ENCODE measurements around the gene MYO9B. TPM values are rescaled to one million over a fixed set of nuclear protein-coding genes. Genes with fewer than 3 reads are reported as not detected.

MYO9B gene
- total and polyA plus RNA-seq, 2 of the 13 experiments (the other 11 are each of a cell fraction or from before 2014, with no cell fraction given), result 18.0 to 18.3 TPM

GRCh38 chr19:17246681-17247425 lies 171.3 kb downstream of the MYO9B start (continued):
- no peak for TF ChIP-seq CEBPZ (IDR thresholded peaks at IDR 0.05; ENCODE audit: low read length)
- TF ChIP-seq ARNTL (CRISPR knock-in tag; IDR thresholded peaks at IDR 0.05), result 0 out of 2 replicates have a peak, but pooled peaks have one; percentile 22
- TF ChIP-seq RELA (CRISPR knock-in tag; IDR thresholded peaks at IDR 0.05), result no peak
- no peak; the same call in 1 of the 2 replicates for TF ChIP-seq MXD1 (CRISPR knock-in tag; IDR thresholded peaks at IDR 0.05)
- peak; percentile 73 for TF ChIP-seq ZGPAT (CRISPR knock-in tag; IDR thresholded peaks at IDR 0.05)
- TF ChIP-seq ELF4 (CRISPR knock-in tag; IDR thresholded peaks at IDR 0.05; ENCODE audit: borderline replicate concordance), result no peak
- peak; percentile 34; the same call in 1 of the 2 replicates for TF ChIP-seq THAP9 (CRISPR knock-in tag; IDR thresholded peaks at IDR 0.05; ENCODE audit: borderline replicate concordance)
- TF ChIP-seq ZNF850 (CRISPR knock-in tag; conservative IDR thresholded peaks at IDR 0.05), result no peak
- TF ChIP-seq HDAC2 (CRISPR knock-in tag; IDR thresholded peaks at IDR 0.05), result peak; percentile 85
- TF ChIP-seq SP5 (CRISPR knock-in tag; IDR thresholded peaks at IDR 0.05; ENCODE audit: borderline replicate concordance, low read depth), result 0 out of 2 replicates have a peak, but pooled peaks have one; percentile 12
- TF ChIP-seq LBX2 (CRISPR knock-in tag; IDR thresholded peaks at IDR 0.05; ENCODE audit: borderline replicate concordance), result no peak
- peak; percentile 42; the same call in 1 of the 2 replicates for TF ChIP-seq ZNF574 (CRISPR knock-in tag; IDR thresholded peaks at IDR 0.05)
- TF ChIP-seq IRF2 (CRISPR knock-in tag; IDR thresholded peaks at IDR 0.05), result no peak
- TF ChIP-seq ZNF563 (CRISPR knock-in tag; IDR thresholded peaks at IDR 0.05), result no peak
- no peak; the same call in 1 of the 2 replicates for TF ChIP-seq ZNF460 (CRISPR knock-in tag; IDR thresholded peaks at IDR 0.05; ENCODE audit: borderline replicate concordance)
